Skeletal muscle tissue (tissue), 4 donors: ENCODE results near the gene ZNF143. TPM values are rescaled to one million over a fixed set of nuclear protein-coding genes. Genes with fewer than 3 reads are reported as not detected.
A peak's percentile ranks its signal among the peaks of the same experiment; 100 is the strongest.

Experiments used
- H3K27ac ChIP-seq: one replicate; pipeline ENCODE4 v1.7.0; 2013; ENCODE audit warnings: mild to moderate bottlenecking, low read depth, low read length, inconsistent platforms
- H3K27me3 ChIP-seq, 3 donors: one replicate each; pipeline ENCODE4 v1.7.0; 2013; ENCODE audit warnings: low read length in 3 of 3; ENCODE audit not compliant: control insufficient read depth in 3 of 3, insufficient read depth in 3 of 3
- H3K36me3 ChIP-seq, 3 donors: one replicate each; pipeline ENCODE4 v1.7.0; 2013; ENCODE audit warnings: low read length in 3 of 3; ENCODE audit not compliant: control insufficient read depth in 3 of 3, insufficient read depth in 3 of 3
- H3K4me1 ChIP-seq, 3 donors: one replicate each; pipeline ENCODE4 v1.7.0; 2013; ENCODE audit warnings: low read length in 3 of 3, mild to moderate bottlenecking in 3 of 3; ENCODE audit not compliant: control insufficient read depth in 3 of 3, insufficient read depth in 3 of 3
- H3K4me3 ChIP-seq, 3 donors: one replicate each; pipeline ENCODE4 v1.7.0; 2013; ENCODE audit warnings: low read length in 3 of 3
- H3K9ac ChIP-seq, 3 donors: one replicate each; pipeline ENCODE4 v1.7.0; 2013; ENCODE audit warnings: low read length in 3 of 3, mild to moderate bottlenecking in 3 of 3, moderate library complexity in 2 of 3, low read depth in 1 of 3
- H3K9me3 ChIP-seq, 3 donors: one replicate each; pipeline ENCODE4 v1.7.0; 2013; ENCODE audit warnings: low read length in 3 of 3; ENCODE audit not compliant: control insufficient read depth in 3 of 3
- total RNA-seq: library from RNA; depleted of rRNA; stranded (reverse); fragments of >200 nt; gene quantifications from one replicate; pipeline ENCODE4 v1.2.3, GENCODE V29; 2014
- donor health status: Osteomylitis.

The ZNF143 gene
- total RNA-seq, 1 donor from 2014 or later, result 18.8 TPM

DNA sequence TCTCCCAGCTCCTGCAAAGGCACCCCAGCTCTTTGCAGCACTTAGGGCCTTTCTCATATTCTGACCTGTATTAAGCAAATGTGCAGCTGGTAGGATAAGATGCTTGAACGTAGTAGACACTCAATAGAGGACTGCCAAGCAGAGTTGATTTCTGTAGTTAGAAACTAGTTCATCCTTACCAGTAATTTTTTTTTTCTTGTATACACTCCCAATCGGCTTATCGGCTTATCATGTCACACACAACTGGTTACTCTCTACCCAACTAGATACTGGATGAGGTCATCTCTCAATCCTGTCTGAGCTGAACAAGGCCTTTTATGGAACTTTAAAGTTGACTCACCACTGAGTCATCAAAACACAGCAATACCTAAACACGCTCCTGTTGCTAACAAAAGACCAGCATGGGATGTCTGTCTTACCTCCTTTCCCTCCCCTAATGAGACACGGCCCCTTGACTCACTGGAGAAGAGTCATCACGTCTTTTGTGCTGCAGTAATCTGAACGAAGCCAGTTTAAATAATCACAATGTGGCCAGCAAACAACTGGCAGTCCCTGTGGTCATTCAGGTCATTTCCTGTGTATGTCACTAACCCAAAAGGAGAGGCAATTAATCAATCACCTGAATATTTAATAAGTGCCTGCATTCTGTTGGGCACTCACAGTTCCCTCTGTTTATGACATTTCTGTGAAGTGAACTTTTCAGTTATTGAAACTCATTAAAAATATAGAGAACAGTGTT, 105.2 kb downstream of the ZNF143 start:
- peaks cover 7 to 17% (median 9%) of the 10 kb centered on the region in 3 donors for H3K4me1 ChIP-seq
- H3K27ac ChIP-seq, result peak overlapping the region; percentile 71
- H3K9me3 ChIP-seq, result no peaks in the 10 kb centered on the region
- peak overlapping the region in 2 of 3 donors; percentile 38 to 41 for H3K9ac ChIP-seq
- no peaks in the 10 kb centered on the region for H3K27me3 ChIP-seq
- H3K4me3 ChIP-seq, result peak overlapping the region in 1 of 3 donors; percentile 7
- no peaks in the 10 kb centered on the region for H3K36me3 ChIP-seq

DNA sequence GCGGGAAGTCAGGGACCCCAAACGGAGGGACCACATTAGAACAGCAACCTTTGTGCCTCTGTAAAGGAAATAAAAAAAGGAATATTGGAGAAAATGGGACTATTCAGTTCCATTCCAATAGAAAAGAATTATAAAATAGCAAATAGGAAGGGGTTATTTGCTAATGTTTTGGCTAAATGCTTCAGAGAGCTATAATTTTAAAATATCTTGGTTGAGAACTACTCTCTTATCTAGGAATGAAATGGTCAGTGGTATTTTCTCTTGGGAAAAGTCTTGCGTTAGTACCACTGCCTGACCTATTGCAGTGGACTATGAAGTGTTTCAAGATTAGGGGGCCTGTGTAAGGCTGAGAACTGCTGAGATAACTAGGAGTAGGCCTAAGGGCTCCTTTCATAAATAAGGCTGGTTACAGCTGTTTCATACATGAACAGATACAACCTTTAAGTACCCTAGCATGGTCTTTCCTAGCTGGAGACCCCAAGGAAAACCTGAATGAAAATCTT, 105.8 kb downstream of the ZNF143 start:
- H3K4me3 ChIP-seq, result no peak overlapping the region
- H3K9ac ChIP-seq, result peak overlapping the region in 1 of 3 donors; percentile 41
- peak overlapping the region; percentile 71 for H3K27ac ChIP-seq
- peaks cover 7 to 17% (median 9%) of the 10 kb centered on the region in 3 donors for H3K4me1 ChIP-seq
- H3K36me3 ChIP-seq, result no peaks in the 10 kb centered on the region
- H3K9me3 ChIP-seq, result no peaks in the 10 kb centered on the region
- H3K27me3 ChIP-seq, result no peaks in the 10 kb centered on the region

DNA sequence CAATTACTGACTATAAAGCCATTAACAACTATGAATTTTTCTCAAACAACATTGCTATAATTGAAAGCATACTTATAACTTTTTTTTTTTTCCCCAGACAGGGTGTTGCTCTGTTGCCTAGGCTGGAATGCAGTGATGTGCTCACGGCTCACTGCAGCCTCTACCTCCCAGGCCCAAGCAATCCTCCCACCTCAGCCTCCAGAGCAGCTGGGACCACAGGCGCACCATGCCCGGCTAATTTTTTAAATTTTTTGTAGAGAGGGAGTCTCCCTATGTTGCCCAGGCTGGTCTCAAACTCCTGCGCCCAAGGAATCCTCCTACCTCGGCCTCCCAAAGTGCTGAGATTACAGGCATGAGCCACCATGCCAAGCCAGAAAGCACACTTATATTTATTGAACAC, 106.6 kb downstream of the ZNF143 start:
- H3K4me1 ChIP-seq, result peaks cover 9 to 17% (median 9%) of the 10 kb centered on the region in 3 donors
- no peak overlapping the region for H3K9ac ChIP-seq
- H3K27me3 ChIP-seq, result no peaks in the 10 kb centered on the region
- no peak overlapping the region for H3K4me3 ChIP-seq
- H3K9me3 ChIP-seq, result no peaks in the 10 kb centered on the region
- H3K27ac ChIP-seq, result no peak overlapping the region
- H3K36me3 ChIP-seq, result no peaks in the 10 kb centered on the region

DNA sequence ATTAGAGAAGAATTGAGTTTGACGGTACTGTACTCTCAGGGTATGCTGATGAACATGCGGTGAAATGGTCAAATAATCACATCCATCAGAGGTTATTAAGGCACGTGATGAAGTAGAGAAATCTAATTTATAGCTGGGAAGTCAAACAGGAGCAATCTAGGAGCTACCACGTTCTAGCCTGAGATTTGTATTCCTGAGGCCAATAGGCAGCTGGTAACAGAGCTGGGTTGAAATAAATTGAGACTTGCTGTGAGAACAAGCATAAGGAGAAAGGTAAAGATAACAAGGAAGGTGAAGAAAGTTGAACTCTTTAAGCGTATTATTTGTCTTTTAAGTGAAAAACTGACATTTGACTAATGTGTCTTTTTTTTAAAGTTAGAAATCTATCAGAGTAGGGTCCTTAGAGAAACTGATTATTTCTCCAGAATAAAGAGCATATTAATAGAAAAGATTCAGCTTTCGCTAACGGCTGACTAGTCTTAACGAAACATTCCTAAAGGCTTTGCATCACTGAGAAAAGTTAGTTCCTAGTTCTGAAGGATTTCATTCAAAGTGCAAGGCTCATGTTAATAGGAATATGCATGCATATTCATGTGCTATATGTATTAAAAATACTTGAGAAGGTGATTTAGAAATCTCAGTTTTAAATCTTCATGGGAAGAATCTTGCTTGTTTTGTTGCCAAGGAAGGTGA, 107.5 kb downstream of the ZNF143 start:
- H3K9ac ChIP-seq, result no peak overlapping the region
- H3K4me3 ChIP-seq, result no peak overlapping the region
- H3K36me3 ChIP-seq, result no peaks in the 10 kb centered on the region
- no peaks in the 10 kb centered on the region for H3K9me3 ChIP-seq
- H3K4me1 ChIP-seq, result peaks cover 12 to 17% (median 14%) of the 10 kb centered on the region in 3 donors
- H3K27ac ChIP-seq, result peak overlapping the region; percentile 85
- H3K27me3 ChIP-seq, result no peaks in the 10 kb centered on the region

DNA sequence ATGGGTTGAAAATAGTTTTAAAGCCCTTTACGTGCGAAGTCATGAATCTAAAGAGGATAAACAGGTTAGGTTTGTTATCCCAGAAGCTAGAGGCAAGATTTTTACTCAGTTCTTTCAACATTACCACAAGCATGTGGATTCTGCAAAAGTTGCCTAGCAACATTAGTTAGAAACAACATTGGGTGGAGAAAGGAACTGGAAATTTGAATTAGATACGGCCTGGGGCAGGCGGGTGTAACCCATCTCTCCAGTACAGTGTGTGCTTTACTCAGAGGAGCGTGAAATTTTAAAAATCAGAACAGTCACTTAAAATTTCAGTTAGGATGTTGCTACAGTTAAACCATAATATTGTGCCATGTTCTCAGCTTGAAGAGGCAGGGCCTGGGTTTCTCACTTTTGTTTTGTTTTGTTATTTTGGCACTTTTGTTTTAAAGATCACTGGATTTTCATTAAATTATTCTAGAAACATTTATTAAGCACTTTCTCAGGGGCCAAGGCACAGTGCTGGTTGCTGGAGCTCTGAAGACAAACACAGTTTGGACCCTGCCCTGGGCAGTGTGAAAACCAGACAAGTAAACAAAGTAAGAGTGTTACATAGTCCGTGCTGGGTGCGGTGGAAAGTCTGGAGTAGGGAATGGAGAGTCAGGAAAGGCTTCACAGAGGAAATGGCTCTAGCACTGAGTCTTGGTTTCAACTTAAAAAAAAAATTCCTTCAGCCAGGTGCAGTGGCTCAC, 108.2 kb downstream of the ZNF143 start:
- H3K27ac ChIP-seq, result peak overlapping the region; percentile 85
- H3K9me3 ChIP-seq, result no peaks in the 10 kb centered on the region
- H3K4me3 ChIP-seq, result peak overlapping the region in 1 of 3 donors; percentile 29
- no peaks in the 10 kb centered on the region for H3K27me3 ChIP-seq
- peaks cover 12 to 17% (median 14%) of the 10 kb centered on the region in 3 donors for H3K4me1 ChIP-seq
- no peaks in the 10 kb centered on the region for H3K36me3 ChIP-seq
- peak overlapping the region; percentile 13 to 70 (median 61) for H3K9ac ChIP-seq

GRCh38 chr11:9569588-9570164, 108.9 kb downstream of the ZNF143 start:
- Histone ChIP-seq H3K27me3 (no peaks in the 10 kb centered on the region), H3K4me1 (peaks cover 12 to 18% (median 16%) of the 10 kb centered on the region in 3 donors), H3K27ac (peak overlapping the region; percentile 85), H3K36me3 (no peaks in the 10 kb centered on the region), H3K9ac (peak overlapping the region; percentile 13 to 70 (median 61)), H3K4me3 (no peak overlapping the region), H3K9me3 (no peaks in the 10 kb centered on the region)

GRCh38 chr11:9570313-9571025, 109.7 kb downstream of the ZNF143 start:
- H3K27ac ChIP-seq, result no peak overlapping the region
- H3K9me3 ChIP-seq, result no peaks in the 10 kb centered on the region
- H3K27me3 ChIP-seq, result no peaks in the 10 kb centered on the region
- H3K9ac ChIP-seq, result no peak overlapping the region
- H3K4me1 ChIP-seq, result peaks cover 16 to 23% (median 18%) of the 10 kb centered on the region in 3 donors
- H3K36me3 ChIP-seq, result no peaks in the 10 kb centered on the region
- H3K4me3 ChIP-seq, result no peak overlapping the region

DNA sequence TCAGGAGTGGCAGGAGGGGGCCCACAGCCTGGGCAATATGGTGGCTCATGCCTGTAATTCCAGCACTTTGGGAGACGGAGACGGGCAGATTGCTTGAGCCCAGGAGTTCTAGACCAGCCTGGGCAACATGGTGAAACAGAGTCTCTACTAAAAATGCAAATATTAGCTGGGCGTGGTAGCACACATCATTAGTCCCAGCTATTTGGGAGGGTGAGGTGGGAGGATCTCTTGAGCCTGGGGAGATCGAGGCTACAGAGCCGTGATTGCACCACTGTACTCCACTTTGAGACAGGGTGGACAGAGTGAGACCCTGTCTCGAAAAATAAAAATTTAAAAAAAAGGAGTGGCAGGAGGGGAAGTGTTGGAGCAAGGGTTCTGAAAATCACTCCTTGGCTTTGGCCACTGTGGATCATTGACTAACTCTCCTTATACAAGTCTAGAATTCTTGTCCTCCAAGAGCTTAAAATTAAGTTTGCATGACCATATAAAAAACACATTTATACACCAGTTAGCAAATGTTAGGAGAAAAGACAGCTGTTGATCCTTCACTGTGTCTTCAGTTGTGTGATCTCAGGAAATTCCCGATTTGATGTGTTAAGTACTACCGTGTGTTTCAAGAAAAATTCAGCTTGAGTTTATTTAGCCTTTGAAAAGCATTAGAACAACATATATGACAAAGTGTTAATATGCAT, 110.4 kb downstream of the ZNF143 start:
- no peak overlapping the region for H3K27ac ChIP-seq
- H3K9ac ChIP-seq, result no peak overlapping the region
- no peak overlapping the region for H3K4me3 ChIP-seq
- H3K36me3 ChIP-seq, result no peaks in the 10 kb centered on the region
- H3K9me3 ChIP-seq, result no peaks in the 10 kb centered on the region
- H3K4me1 ChIP-seq, result peaks cover 11 to 16% (median 15%) of the 10 kb centered on the region in 3 donors
- H3K27me3 ChIP-seq, result no peaks in the 10 kb centered on the region

- peaks cover 10 to 14% (median 13%) of the 10 kb centered on the region in 3 donors for H3K4me1 ChIP-seq
Observed at GRCh38 chr11:9571763-9572115, 110.9 kb downstream of the ZNF143 start.

More at GRCh38 chr11:9571763-9572115, 110.9 kb downstream of the ZNF143 start:
- Histone ChIP-seq H3K27ac (peak overlapping the region; percentile 95), H3K9me3 (no peaks in the 10 kb centered on the region), H3K27me3 (no peaks in the 10 kb centered on the region), H3K4me3 (no peak overlapping the region), H3K9ac (no peak overlapping the region), H3K36me3 (no peaks in the 10 kb centered on the region)
